ENCODE results near the gene AGMO.
"Not testable (repeated sequence)": the region's sequence is repeated elsewhere in the genome, so short reads cannot be mapped to it uniquely, and the experiment has no call there.

AGMO gene

GRCh38 chr7:15306296-15306695, 255.5 kb downstream of the AGMO start:
- no peak for DNase-seq

GRCh38 chr7:15305002-15305600, 256.7 kb downstream of the AGMO start:
- DNase-seq: no peak

GRCh38 chr7:15303357-15303756, 258.5 kb downstream of the AGMO start:
- no peak for DNase-seq

- not testable (repeated sequence) for DNase-seq
These were observed 260.8 kb downstream of the AGMO start for GRCh38 chr7:15300986-15301385.

GRCh38 chr7:15292138-15292537, 269.7 kb downstream of the AGMO start:
- no peak for DNase-seq

- no peak for DNase-seq
These were observed 270.1 kb downstream of the AGMO start for GRCh38 chr7:15291699-15292098.

- no peak for DNase-seq
These were observed 273.1 kb downstream of the AGMO start for GRCh38 chr7:15288741-15289140.

GRCh38 chr7:15284396-15284795, 277.4 kb downstream of the AGMO start:
- no peak for DNase-seq

- no peak for DNase-seq
These were observed 281.6 kb downstream of the AGMO start for GRCh38 chr7:15280078-15280733.

- no peak for DNase-seq
These were observed 282.2 kb downstream of the AGMO start for GRCh38 chr7:15279640-15280039.

- no peak for DNase-seq
These were observed 304.1 kb downstream of the AGMO start for GRCh38 chr7:15257689-15258088.

GRCh38 chr7:15252181-15252580, 309.6 kb downstream of the AGMO start:
- no peak for DNase-seq

- no peak for DNase-seq
These were observed 313.3 kb downstream of the AGMO start for GRCh38 chr7:15248514-15248913.

- no peak for DNase-seq
These were observed 316.0 kb downstream of the AGMO start for GRCh38 chr7:15245831-15246230.

- DNase-seq: no peak
These were observed 322.0 kb downstream of the AGMO start for GRCh38 chr7:15239801-15240200.

- no peak for DNase-seq
These were observed 324.9 kb downstream of the AGMO start for GRCh38 chr7:15236952-15237351.

GRCh38 chr7:15234431-15234830, 327.4 kb downstream of the AGMO start:
- no peak for DNase-seq

GRCh38 chr7:15228831-15229230, 333.0 kb downstream of the AGMO start:
- no peak for DNase-seq

GRCh38 chr7:15225981-15226380, 335.8 kb downstream of the AGMO start:
- DNase-seq: no peak

- no peak for DNase-seq
These were observed 342.1 kb downstream of the AGMO start for GRCh38 chr7:15219758-15220157.

GRCh38 chr7:15218261-15218660, 343.6 kb downstream of the AGMO start:
- no peak for DNase-seq

- no peak for DNase-seq
These were observed 346.2 kb downstream of the AGMO start for GRCh38 chr7:15215616-15216015.

GRCh38 chr7:15214976-15215375, 346.8 kb downstream of the AGMO start:
- DNase-seq: no peak

GRCh38 chr7:15213093-15213492, 348.7 kb downstream of the AGMO start:
- DNase-seq: no peak

GRCh38 chr7:15209429-15209828, 352.4 kb downstream of the AGMO start:
- DNase-seq: no peak

Data from activated gamma-delta T cell treated with Interleukin-2 at 50 U/mL for 16 hours (primary cell).